GM19240 (cell line): ENCODE data around the gene CDK5RAP2.

Experiments
- DNase-seq: peaks from one replicate; pipeline ENCODE4 v3.0.0; 2011; ENCODE audit warnings: low spot score; ENCODE audit not compliant: insufficient read length

Gene CDK5RAP2

DNA sequence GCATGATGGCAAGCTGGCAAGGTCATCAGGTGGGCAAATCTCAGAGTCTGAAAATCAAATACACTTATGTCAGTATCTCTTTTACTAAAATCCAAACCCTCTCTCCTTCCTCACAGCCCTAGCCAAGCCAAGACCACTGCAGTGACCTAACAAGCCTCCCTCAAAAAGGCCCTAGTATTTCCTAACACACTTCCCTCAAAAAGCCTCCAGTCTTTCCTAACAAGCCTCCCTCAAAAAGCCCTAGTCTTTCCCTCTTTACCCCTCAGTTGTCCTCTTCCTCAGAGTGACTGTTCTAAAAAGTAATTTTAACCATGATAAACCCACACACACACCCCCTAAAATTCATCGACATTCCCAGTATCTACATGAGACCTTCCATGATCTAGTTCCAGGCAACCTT is 140.0 kb downstream of the CDK5RAP2 start:
- DNase-seq = no peak

DNA sequence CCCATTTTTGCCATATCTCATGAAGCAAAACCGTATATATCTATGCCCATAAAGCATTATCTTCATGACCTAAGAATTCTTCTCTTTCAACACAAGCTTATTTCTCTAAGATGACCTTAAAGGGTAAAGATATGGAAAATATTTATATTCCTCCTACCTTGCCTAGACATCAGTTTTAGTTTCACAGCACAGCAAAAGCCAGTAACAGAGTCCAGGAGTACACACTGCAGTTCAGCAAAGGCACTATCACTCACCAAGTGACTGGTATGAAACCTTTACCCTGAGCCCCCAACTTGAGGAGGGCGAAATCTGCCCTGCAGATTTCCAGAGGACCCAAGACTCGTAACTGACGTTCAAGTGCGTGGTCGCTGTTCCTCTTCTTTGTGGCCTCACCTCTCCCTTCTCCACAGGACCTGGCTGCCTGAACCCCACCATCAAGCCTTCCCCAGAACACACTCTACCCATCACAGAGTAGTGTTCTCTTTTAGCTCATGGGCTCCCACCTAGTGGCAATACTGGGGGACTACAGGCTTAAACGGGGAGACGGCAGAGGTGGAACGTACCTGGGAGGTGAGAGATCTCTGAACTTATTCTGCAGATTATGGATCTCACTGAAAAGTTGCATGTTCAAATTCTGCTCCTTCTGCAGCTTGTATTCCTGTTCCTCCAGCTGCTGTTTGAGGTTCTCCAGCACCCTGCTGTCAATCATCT is 141.0 kb downstream of the CDK5RAP2 start:
- no peak for DNase-seq

DNA sequence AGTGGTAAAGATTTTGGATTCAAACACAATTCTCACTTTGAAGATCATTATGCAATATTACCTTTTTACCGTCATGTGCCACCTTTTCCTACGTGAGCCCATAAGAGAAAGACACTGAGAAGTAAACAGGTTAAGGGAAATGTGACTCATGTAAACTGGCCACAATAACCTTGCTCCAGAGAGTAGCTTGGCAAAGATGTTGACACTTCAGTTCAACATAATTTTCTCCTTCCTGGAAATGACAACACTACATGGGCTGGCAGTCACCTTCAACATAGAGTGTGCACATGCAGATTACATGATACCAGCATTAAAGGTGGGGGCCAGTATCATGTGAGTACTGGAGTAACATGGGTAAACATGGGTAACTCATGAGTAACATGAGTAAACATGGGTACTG is 141.9 kb downstream of the CDK5RAP2 start:
- no peak for DNase-seq

DNA sequence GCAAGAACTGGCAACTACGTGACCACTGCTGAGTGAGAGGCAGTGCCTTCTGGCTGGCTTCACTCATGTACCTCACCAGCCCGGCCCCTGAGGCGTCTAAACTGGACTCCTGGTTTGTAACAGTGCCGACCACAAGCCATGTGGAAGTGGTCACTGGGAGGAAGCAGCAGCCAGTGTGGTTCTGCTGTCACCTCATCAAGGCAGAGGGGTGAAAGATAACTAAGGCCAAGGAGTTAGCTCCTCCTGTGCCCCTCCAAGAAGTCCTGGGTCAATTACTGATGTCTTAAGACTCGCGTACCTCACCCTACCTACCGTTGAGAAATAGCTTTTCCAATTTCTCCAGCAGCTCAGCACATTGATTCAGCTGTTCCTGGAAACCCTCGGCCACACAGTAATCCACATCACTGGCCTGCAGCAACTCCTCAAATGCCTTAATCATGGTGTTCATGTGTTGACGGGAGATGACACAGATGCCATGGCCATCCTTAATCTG is 142.9 kb downstream of the CDK5RAP2 start:
- no peak for DNase-seq

DNA sequence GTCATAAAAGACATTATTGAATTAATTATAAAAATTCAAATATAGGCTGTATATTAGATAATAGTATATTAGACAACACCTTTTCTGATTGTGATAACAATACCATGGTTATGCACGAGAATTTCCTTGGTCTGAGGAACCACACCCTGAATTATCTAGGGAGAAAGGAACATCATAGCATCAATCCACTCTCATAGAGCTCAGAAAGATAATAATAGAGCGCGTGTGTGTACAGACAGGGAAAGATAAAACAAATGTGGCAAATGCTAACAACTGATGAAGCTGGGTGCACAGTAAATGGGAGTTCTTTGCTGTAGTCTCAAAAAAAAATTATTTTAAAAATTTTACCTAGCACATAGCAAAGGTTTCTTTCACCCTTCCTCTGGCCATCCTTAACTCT is 143.5 kb downstream of the CDK5RAP2 start:
- no peak for DNase-seq

DNA sequence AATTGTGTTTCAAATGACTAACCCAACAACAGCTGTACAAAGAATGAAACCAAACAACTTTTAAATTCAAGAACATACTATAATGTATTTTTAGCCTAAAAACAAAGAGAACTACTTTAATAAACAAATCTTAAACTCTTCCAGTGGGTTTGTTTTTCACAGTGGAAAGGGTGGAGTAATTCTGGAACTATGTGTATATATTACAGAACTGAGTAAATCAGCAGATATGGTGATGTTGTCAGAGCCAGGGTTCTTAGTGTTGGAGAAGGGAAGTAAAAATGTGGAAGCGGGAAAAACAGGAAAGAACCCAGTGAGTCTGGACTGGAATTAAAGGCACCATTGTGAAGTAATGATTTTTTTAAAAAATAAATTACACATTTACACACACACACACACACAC is 144.9 kb downstream of the CDK5RAP2 start:
- DNase-seq = no peak

DNA sequence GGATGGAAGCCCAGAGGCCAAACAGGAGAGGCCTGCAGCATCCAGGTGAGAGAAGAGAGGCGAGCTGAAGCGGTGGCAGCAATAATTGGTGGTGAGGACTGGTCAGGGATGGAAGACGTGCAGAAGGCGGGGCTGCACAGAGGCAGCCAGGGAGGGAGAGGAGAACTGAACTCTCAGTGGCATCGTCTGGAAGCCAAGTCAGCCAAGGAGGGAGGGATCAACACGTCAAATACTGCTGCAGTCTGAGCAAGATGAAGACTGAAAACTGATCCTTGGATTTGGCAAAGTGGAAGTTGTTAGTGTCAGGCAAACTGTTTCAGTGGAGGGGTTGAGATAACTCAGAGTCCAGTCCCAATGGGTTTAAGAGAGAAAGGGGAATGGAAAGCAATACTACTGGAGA is 145.4 kb downstream of the CDK5RAP2 start:
- no peak for DNase-seq

DNA sequence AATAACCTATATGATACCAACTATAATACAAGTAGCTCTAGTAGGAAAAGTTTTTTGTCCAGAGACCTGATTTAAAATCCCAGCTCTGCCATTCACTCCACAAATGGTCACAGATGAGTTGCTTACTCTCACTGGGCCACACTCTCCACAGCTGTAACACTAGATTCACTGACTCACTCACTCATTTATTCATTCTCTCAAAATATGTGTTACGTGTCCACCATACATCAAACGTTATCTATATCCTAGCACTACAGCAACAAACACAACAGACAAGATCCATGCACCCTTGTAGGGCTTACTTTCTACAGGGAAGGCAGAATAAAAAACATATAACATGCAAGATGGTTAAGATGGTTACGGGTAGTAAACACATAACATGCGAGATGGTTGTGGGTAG is 146.3 kb downstream of the CDK5RAP2 start:
- no peak for DNase-seq

DNA sequence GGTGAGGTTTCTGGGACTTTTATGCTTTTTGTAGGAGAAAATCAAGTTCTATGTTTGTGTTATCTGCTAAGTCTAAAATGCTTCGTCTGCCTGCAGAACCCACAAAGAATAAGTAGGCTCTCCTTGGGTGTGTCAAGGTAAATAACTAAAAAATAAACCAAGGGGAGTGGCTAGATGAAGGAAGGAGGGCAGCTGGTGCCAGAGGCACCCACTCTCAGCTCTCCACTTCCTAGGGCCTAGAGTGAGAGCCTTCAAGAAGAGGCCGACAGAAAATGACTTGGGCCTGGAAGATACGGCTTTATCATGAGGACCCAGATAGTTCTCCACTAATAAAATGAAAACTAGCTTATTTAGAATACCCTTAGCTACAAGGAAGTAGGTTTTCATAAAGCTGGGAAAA is 147.4 kb downstream of the CDK5RAP2 start:
- no peak for DNase-seq

DNA sequence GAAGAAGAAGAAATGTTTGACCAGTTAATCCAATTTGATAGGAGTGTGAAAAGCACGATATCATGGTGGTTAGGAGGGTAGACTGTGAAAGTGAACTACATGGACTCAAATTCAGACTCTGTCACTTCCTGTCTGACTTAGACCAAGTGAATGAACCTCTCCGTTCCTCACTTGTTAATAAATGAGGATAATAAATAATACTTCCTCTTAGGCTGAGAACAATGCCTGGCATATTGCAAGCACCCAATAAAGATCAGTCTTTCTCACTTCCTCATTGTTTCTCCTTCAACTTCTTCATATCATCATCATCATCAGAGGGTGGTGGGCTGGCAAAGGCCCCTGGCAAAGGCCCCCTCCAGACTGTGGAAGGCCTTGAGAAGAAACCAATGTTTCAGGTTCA is 148.7 kb downstream of the CDK5RAP2 start:
- DNase-seq = no peak

DNA sequence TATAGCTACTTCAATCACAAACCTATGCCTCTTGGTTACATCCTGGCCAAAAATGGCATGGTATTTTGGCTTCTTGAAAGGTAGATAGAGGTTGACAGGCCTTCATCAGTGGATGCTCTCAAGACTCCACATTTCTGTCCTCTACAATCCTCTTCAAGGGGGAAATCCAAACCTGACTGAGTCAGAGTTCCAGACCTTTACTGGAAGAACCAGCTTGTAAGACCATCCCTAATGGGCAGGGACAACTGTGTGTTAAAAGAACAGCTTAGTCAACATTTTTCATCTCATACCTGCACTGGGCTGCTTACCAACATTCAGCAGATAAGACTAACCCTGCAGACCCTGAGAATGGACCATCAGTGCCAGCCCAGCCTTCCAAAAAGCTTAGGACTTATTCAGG is 155.7 kb downstream of the CDK5RAP2 start:
- DNase-seq = no peak

DNA sequence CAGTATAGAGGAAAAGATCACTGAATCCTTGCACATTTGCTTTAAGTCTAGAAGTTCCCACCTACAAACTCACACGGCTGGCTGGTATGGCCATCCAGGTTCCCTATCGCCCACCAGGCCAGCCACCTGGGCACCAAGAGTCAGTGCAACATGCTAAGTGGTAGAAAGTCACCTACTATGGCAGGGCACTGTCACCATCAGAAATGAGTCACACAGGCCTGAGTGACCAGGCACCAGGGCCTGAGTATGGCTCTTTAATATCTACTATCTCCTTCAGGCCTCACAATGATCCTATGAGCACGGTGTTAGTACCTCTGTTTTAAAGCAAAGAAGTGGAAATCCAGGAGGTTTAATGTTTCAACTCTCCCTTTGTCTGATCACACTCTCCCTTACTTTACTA is 156.2 kb downstream of the CDK5RAP2 start:
- DNase-seq = no peak

DNA sequence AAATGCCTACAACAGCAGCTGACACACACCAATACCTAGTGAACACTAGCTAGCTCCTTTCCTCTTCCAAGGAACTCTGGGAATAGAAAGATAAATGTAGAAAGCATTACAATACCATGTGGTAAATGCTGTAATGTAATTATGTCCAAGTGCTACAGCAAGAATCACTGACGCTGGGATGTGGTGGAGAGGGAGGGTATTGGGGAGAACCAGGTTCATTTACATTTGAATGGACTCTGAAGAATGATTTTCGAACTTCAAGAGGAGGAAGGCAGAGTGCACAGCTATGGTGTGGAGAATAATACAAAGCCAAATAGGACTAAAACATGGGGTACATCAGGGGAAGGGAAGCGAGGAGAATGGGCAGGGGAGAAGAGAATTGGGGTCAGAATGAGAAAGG is 158.0 kb downstream of the CDK5RAP2 start:
- DNase-seq = no peak

DNA sequence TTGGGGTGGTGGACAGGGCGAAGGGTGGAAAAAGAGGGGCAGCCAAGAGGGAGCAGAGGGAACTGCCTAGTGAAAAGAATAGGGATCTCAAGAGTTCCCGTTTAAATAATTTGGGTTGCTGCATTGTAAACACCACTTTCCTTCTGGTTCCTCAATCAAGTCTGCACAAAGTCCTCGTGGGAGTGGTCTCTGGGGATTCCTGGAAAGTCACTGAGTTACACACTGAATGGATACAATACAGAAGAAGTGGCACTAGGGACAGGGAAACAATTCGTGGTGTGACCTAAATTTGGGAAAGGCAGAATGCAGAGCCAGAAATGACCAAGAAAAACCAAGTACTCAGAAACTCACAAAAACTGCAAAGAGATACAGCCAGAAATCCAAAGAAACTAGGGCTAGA is 161.7 kb downstream of the CDK5RAP2 start:
- no peak for DNase-seq

DNA sequence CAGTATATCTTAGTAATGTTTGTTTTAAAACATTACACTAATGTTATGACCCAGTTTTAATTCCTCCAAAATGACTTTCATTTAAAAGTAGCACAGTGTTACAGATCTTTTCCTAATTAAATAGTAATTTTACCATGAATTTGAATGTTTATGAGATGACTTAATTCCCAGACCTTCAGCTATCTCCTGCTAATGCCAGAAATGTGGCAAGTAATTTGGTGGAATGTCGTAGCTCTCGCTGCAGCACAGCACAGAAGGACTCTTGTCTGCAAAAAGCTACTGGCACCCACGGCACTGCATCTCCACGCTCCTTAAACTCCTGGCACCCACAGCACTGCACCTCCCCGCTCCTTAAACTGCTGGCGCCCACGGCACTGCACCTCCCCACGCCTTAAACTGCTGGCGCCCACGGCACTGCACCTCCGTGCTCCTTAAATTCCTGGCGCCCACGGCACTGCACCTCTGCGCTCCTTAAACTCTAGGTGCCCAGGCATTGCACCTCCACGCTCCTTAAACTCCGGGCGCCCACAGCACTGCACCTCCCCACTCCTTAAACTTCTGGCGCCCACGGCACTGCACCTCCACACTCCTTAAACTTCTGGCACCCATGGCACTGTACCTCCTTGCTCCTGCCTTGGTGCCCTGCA is 163.1 kb downstream of the CDK5RAP2 start:
- DNase-seq = no peak

DNA sequence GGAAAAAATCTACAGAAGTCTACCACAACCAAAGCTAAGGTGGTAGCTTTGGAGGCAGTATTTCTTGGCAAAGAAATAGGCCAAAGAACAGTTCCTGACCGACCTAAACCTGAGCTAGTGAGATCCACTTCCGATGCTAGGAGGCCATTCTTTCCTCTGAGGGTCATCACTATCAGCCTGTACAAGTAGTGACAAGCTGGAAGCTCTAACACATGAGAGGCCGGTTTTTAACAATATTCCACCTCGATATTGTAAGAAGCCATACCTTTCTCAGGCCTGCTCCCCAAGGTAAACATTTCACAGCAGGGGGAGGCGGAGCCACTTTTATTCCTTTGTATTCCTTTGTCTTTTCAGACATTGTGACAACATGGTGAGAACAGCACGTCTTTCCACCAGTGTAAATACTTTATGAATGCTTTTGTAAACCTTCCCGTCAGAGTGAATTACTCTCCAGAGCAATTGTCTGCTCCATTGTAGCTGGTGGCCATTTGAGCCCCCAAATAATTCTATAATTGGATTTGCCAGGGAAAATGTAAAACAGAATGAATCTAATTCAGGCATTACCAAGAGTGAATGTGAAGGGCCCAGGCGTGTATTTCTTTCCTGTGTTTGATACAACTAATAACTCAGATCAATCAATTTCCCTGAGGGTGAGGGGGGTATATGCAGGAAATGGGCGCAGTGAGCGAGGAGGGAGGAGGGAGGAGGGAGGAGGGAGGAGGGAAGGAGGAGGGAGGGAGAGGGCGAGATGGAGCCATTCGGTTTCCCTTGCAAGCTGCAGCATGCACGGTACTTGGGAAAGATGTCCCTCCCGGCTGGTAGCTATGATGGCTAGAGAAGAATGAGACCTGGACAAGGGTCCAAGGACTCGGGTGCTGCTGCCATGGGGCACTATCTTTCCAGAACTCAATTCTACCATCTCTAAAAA is 166.6 kb downstream of the CDK5RAP2 start:
- no peak for DNase-seq

DNA sequence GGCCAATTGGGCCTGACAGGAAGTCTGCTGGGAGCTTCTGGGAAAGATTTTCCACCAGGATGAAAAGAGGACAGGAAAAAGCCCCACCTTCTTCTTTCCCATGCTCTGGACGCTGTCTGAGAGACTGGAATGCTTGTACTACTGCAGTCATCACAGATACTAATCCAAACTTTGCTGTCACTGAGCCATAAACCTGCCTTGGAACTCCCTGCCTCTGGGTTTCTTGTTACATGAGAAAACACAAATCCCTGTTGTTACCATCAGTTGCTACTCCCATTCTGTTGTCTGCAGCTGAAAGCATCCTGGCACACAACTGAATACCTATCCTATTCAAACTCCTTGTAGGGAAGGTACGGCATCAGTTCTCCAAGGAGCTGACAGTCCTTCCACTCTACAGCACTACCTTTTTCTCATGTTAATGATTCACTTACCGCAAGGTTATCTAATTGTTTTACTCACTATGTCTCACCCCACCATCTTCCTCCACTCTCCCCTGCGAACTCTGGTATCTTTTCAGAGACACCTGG is 167.5 kb downstream of the CDK5RAP2 start:
- DNase-seq = no peak

DNA sequence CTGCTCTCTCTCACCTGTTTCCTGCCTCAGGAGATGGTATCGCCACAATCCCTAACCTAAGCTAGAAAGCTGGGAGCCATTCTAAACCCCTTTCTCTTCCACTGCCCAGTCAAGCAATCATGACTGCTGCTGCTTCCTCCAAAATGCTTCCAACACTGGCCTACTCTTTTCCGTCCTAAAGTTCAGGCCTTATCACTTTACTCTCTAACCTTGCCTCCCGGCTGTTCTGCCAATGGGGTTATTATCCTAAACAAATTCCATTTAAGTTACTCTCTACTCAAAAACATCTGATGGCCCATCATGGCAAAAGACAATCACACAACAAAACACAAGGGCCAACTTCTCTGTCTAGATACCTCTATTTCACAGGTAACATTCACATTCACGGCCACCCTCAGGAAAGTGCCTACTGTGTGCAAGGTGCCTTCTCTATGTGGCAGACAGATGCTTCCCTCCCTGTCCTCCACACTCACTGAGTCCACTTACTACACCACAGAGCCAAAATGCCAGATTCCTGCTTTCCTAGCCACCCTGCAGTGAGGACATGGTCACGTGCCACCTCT is 168.0 kb downstream of the CDK5RAP2 start:
- DNase-seq = no peak

DNA sequence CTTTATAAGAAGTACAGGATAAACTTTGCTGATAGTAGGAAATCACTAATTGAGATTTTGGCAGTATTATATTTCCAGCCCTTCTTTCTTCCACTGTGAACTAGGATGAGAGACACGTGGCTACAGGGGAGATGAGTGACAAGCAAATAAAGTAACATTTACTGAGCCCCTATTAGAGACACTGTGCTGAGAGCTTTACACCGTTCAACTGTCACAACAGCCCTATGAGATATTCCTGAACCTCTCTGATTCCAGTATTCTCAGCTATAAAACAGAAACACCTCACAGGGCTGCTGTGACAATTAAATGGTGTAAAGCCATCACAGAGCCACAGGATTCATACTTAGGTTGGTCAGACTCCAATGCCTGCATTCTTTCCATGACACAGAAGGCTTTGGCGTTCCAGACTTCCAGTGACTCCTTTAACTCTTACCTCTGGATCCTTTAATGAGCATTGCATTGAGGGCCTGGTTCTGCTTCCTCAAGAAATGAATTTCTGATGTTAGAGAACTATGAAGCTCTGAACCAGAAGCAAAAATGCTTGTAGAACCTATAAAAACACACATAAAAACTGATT is 169.0 kb downstream of the CDK5RAP2 start:
- no peak for DNase-seq

DNA sequence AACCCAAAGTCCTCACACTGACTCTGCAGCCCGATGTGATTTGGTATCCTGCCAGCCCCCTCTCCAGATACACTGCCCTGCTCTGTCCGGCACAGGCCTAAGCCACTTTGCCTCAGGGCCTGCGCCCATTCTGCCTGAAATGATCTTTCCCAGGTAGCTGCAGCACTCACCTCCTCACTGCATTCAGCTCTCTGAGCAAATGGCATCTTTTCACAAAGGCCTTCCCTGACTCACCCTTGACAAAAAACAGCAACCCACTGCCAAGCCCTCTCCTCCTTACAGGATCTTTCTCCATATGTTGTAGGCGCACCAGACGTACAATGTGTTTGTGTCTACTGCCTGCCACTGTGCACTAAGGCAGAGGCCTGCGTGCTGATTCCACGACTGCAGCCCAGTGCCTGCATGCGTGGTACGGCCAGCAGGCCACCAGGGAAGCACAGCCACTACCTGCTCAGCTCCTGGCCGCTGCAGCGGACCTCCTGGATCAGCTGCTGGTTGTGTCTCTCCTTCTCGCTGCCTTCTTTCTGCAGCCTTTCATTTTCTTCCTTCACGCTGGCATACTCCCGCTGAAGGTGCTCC is 171.2 kb downstream of the CDK5RAP2 start:
- no peak for DNase-seq

DNA sequence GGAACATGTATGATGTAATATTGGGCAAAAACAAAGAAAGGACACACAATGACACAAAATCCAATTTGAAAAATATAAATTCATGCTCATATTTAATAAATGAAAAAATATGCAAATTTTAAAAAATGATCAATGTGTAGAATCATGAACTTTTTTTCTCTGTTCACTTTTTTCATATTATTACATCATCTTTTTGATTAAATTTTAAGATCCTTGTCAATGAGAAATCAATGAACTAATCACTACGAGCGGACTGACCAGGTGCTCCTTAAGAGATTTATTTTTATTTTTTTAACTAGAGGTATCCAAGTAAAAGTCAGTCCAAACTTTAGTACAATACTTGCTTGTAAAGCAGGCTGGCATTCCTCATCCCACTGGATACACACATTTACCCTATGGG is 174.1 kb downstream of the CDK5RAP2 start:
- DNase-seq = no peak
